ENCODE measurements around the gene GPR21. TPM values are rescaled to one million over a fixed set of nuclear protein-coding genes. Genes with fewer than 3 reads are reported as not detected.

The GPR21 gene
- polyA plus RNA-seq, 1 of the 3 experiments (the other 2 are of a cell fraction), result not detected

GRCh38 chr9:123073991-123074422 lies 40.5 kb downstream of the GPR21 start:
- Histone ChIP-seq H3K27ac (ENCODE audit: low read depth in 2 of 2, low read length in 1 of 2) (peak overlapping the region; percentile 75 to 79), H3K9ac (no peak overlapping the region), H4K20me1 (ENCODE audit: insufficient read depth) (no peaks in the 10 kb centered on the region), H3K27me3 (ENCODE audit: insufficient read depth) (no peaks in the 10 kb centered on the region), H3K4me2 (peak overlapping the region; percentile 5; the same call in 1 of the 2 replicates), H3K79me2 (ENCODE audit: insufficient read depth) (no peaks in the 10 kb centered on the region), H3K36me3 (replicated peaks in 1 of 2; ENCODE audit: control insufficient read depth in 1 of 2, insufficient read depth in 2 of 2, low read length in 1 of 2) (peaks cover 50 to 71% of the 10 kb centered on the region in 2 experiments), H3K9me3 (no peaks in the 10 kb centered on the region), H2AFZ (ENCODE audit: low read depth) (no peak overlapping the region), H3K9me2 (no peaks in the 10 kb centered on the region), H3F3A (replicated peaks; ENCODE audit: insufficient read depth) (peaks cover 14% of the 10 kb centered on the region), H3K4me1 (ENCODE audit: control insufficient read depth in 1 of 2, insufficient read depth in 2 of 2, low read depth in 1 of 2, low read length in 1 of 2) (peaks cover 0 to 22% of the 10 kb centered on the region in 2 experiments; a peak in 3 of 4 replicates), H3K4me3 (ENCODE audit: low read depth in 2 of 2, low read length in 1 of 2) (peak overlapping the region in 1 of 2 experiments; percentile 12; a peak in 1 of 4 replicates)
- ChIA-PET POLR2A (no interaction called here), CTCF (interaction anchor here (1.3 to 5.9 kb wide), 6 partner anchors 8 to 303 kb away, joined by 3 to 37 read pairs (median 4); no protein-coding TSS in a partner anchor)
- WGBS (ENCODE audit: low lambda C conversion rate), result 67% methylated on average over 1 of the region's 1 CpG
- DNase-seq, result no peak
- TF ChIP-seq TCF12 (IDR thresholded peaks at IDR 0.05) (peak; percentile 79), FOSL2 (IDR thresholded peaks at IDR 0.05; ENCODE audit: borderline replicate concordance, low read depth) (peak; percentile 31; the same call in 1 of the 2 replicates), EZH2phosphoT487 (IDR thresholded peaks at IDR 0.05; ENCODE audit: borderline replicate concordance, low read depth) (no peak), MEF2A (IDR thresholded peaks at IDR 0.05; ENCODE audit: borderline replicate concordance, low read depth) (peak; percentile 77; the same call in 1 of the 2 replicates), FOXJ3 (CRISPR knock-in tag; IDR thresholded peaks at IDR 0.05) (no peak), JUND (IDR thresholded peaks at IDR 0.05) (peak; percentile 35; the same call in 1 of the 2 replicates), USF2 (IDR thresholded peaks at IDR 0.05; ENCODE audit: borderline replicate concordance, low read depth, low read length) (no peak), NFIC (IDR thresholded peaks at IDR 0.05; ENCODE audit: borderline replicate concordance) (peak; percentile 68; the same call in 1 of the 2 replicates), CHD2 (IDR thresholded peaks at IDR 0.05; ENCODE audit: low read length, partially characterized antibody) (no peak), POLR2AphosphoS5 (IDR thresholded peaks at IDR 0.05; ENCODE audit: low read depth, low read length) (peak; percentile 62; the same call in 1 of the 2 replicates), MXI1 (IDR thresholded peaks at IDR 0.05; ENCODE audit: low read depth, low read length) (no peak), USF1 (IDR thresholded peaks at IDR 0.05; ENCODE audit: borderline replicate concordance, low read depth) (no peak), FOXM1 (IDR thresholded peaks at IDR 0.05; ENCODE audit: low read depth) (0 out of 2 replicates have a peak, but pooled peaks have one; percentile 38), GATA2 (CRISPR knock-in tag; IDR thresholded peaks at IDR 0.05) (no peak), NRF1 (IDR thresholded peaks at IDR 0.05; ENCODE audit: low read depth, low read length) (no peak), CTCF (IDR thresholded peaks at IDR 0.05) (no peak), TEAD4 (IDR thresholded peaks at IDR 0.05; ENCODE audit: borderline replicate concordance, insufficient read depth) (peak; percentile 82), ZBTB33 (IDR thresholded peaks at IDR 0.05; ENCODE audit: borderline replicate concordance, low read depth) (no peak), RCOR1 (IDR thresholded peaks at IDR 0.05; ENCODE audit: low read length) (no peak), RAD21 (IDR thresholded peaks at IDR 0.05; ENCODE audit: low read length) (no peak), EP300 (IDR thresholded peaks at IDR 0.05; ENCODE audit: borderline replicate concordance in 1 of 2, low read depth in 1 of 2, low read length in 1 of 2) (peak; percentile 61 to 82; a peak in 3 of 4 replicates), RFX5 (IDR thresholded peaks at IDR 0.05; ENCODE audit: low read length) (no peak), RXRA (IDR thresholded peaks at IDR 0.05; ENCODE audit: borderline replicate concordance, low read depth) (no peak), REST (IDR thresholded peaks at IDR 0.05; ENCODE audit: low read depth, low read length) (no peak), MAX (IDR thresholded peaks at IDR 0.05; ENCODE audit: low read depth) (no peak)
